CD14-positive monocyte (primary cell): Measurements from ENCODE around the gene CCDC116. TPM values are rescaled to one million over a fixed set of nuclear protein-coding genes. Genes with fewer than 3 reads are reported as not detected.
A peak's percentile ranks its signal among the peaks of the same experiment; 100 is the strongest.

Experiments
- DNase-seq, 3 donors: peaks; one replicate each; pipeline ENCODE4 v3.0.0-alpha.2; 2011 to 2022
- H2AFZ ChIP-seq: 2 replicates; pipeline ENCODE4 v1.6.0; 2012; ENCODE audit warnings: mild to moderate bottlenecking, low read depth, low read length, inconsistent platforms; ENCODE audit not compliant: insufficient read depth, poor library complexity, severe bottlenecking
- H3K27ac ChIP-seq, 2 donors: 1 replicate in 1 of 2; 2 replicates in 1 of 2; pipeline ENCODE4 v1.5.1; 2012 to 2013; ENCODE audit warnings: low read length in 2 of 2, control low read depth in 1 of 2, inconsistent platforms in 1 of 2, low read depth in 1 of 2, mild to moderate bottlenecking in 1 of 2
- H3K27me3 ChIP-seq, 2 donors: one replicate each; pipeline versions ENCODE4 v1.6.0 to v1.6.1; 2011 to 2013; ENCODE audit warnings: low read length in 2 of 2; ENCODE audit not compliant: control insufficient read depth in 2 of 2, insufficient read depth in 2 of 2
- H3K36me3 ChIP-seq, 2 donors: replicated peaks in 1 of 2; 1 replicate in 1 of 2; 2 replicates in 1 of 2; pipeline versions ENCODE4 v1.5.1 to v1.6.1; 2012 to 2013; ENCODE audit warnings: low read length in 2 of 2, control low read depth in 1 of 2, inconsistent platforms in 1 of 2, mild to moderate bottlenecking in 1 of 2; ENCODE audit not compliant: insufficient read depth in 2 of 2, control insufficient read depth in 1 of 2
- H3K4me1 ChIP-seq, 2 donors: 1 replicate in 1 of 2; 2 replicates in 1 of 2; pipeline versions ENCODE4 v1.5.1 to v1.6.1; 2012 to 2013; ENCODE audit warnings: low read length in 2 of 2, control low read depth in 1 of 2, inconsistent platforms in 1 of 2, mild to moderate bottlenecking in 1 of 2, moderate library complexity in 1 of 2; ENCODE audit not compliant: insufficient read depth in 2 of 2, control insufficient read depth in 1 of 2
- H3K4me2 ChIP-seq: replicated peaks from 2 replicates; pipeline ENCODE3; 2012; ENCODE audit warnings: low read length, moderate library complexity, mild to moderate bottlenecking; ENCODE audit not compliant: poor library complexity, severe bottlenecking; ENCODE audit errors: extremely low read depth
- H3K4me3 ChIP-seq, 3 experiments: fragments of 200-600 bp in 1 of 3; sonication (generic) in 1 of 3; replicated peaks in 1 of 3; 1 replicate in 2 of 3; 2 replicates in 1 of 3; pipeline ENCODE4 v1.5.1; 2011 to 2013; ENCODE audit warnings: low read length in 3 of 3, mild to moderate bottlenecking in 3 of 3, control low read depth in 2 of 3, low read depth in 2 of 3, inconsistent platforms in 1 of 3, moderate library complexity in 1 of 3
- H3K79me2 ChIP-seq: 2 replicates; pipeline ENCODE4 v1.6.0; 2012; ENCODE audit warnings: mild to moderate bottlenecking, control low read depth, inconsistent platforms, low read length, moderate library complexity; ENCODE audit not compliant: insufficient read depth
- H3K9ac ChIP-seq: 2 replicates; pipeline ENCODE4 v1.6.0; 2017; ENCODE audit warnings: low read length, mild to moderate bottlenecking; ENCODE audit not compliant: insufficient read depth, poor library complexity, severe bottlenecking
- H3K9me3 ChIP-seq, 2 donors: replicated peaks in 1 of 2; 1 replicate in 1 of 2; 2 replicates in 1 of 2; pipeline versions ENCODE4 v1.5.1 to v1.6.1; 2012 to 2013; ENCODE audit warnings: low read length in 2 of 2, control low read depth in 1 of 2; ENCODE audit not compliant: control insufficient read depth in 1 of 2, insufficient read depth in 1 of 2
- H4K20me1 ChIP-seq: 2 replicates; pipeline ENCODE4 v1.6.0; 2012; ENCODE audit warnings: mild to moderate bottlenecking, low read length, control low read depth, moderate library complexity; ENCODE audit not compliant: insufficient read depth
- H3K27ac Mint-ChIP-seq, 7 donors: one replicate each; pipeline ENCODE4 v1.8.0; 2020; ENCODE audit warnings: mild to moderate bottlenecking in 7 of 7, mixed read lengths in 7 of 7, moderate library complexity in 6 of 7, inconsistent platforms in 2 of 7
- H3K27me3 Mint-ChIP-seq, 3 donors: one replicate each; pipeline ENCODE4 v1.8.0; 2021 to 2022; ENCODE audit warnings: low read depth in 3 of 3, mild to moderate bottlenecking in 3 of 3, mixed read lengths in 3 of 3, moderate library complexity in 3 of 3, inconsistent platforms in 1 of 3
- H3K36me3 Mint-ChIP-seq, 2 donors: one replicate each; pipeline ENCODE4 v1.8.0; 2020; ENCODE audit warnings: mixed read lengths in 2 of 2, inconsistent platforms in 1 of 2, mild to moderate bottlenecking in 1 of 2
- H3K4me1 Mint-ChIP-seq: one replicate; pipeline ENCODE4 v1.8.0; 2020; ENCODE audit warnings: mild to moderate bottlenecking, mixed read lengths
- H3K4me3 Mint-ChIP-seq, 2 donors: one replicate each; pipeline ENCODE4 v1.8.0; 2020; ENCODE audit warnings: mild to moderate bottlenecking in 2 of 2, mixed read lengths in 2 of 2, moderate library complexity in 1 of 2
- H3K9me3 Mint-ChIP-seq, 7 donors: one replicate each; pipeline ENCODE4 v1.8.0; 2020 to 2022; ENCODE audit warnings: mixed read lengths in 7 of 7, mild to moderate bottlenecking in 6 of 7, moderate library complexity in 6 of 7, inconsistent platforms in 2 of 7
- CTCF ChIP-seq: fragments of 200-600 bp; IDR thresholded peaks from one replicate; pipeline ENCODE4 v1.8.0; 2022; ENCODE audit warnings: antibody characterized with exemption, mild to moderate bottlenecking
- WGBS: methylation state at CpG from one replicate; pipeline ENCODE4 v1.1.5; 2013; ENCODE audit warnings: missing lambda C conversion rate; ENCODE audit not compliant: insufficient coverage; 5-methylcytosine and 5-hydroxymethylcytosine counted together
- intact Hi-C, 2 donors: fragments of 100-400 bp; cut with micrococcal nuclease; formaldehyde crosslinking; loops; one replicate each; pipeline versions ENCODE4 v1.15.0 to v1.15.1; 2023
- polyA plus RNA-seq, 3 donors: library from polyadenylated mRNA; depleted of rRNA in 1 of 3; unstranded in 2 of 3; stranded (reverse) in 1 of 3; fragments of 300-500 nt in 2 of 3; fragments of >200 nt in 1 of 3; fragmentation: Illumina TruSeq in 2 of 3; gene quantifications; 1 replicate in 2 of 3; 2 replicates in 1 of 3; pipeline ENCODE4 v1.2.3, GENCODE V29; 2012 to 2021

Gene CCDC116
- polyA plus RNA-seq, 3 donors = 0.21 TPM; not detected in 2

- Mint-ChIP-seq H3K4me1 (no peaks in the 10 kb centered on the region), H3K9me3 (no peaks in the 10 kb centered on the region), H3K4me3 (no peak overlapping the region), H3K36me3 (peaks cover 69 to 87% of the 10 kb centered on the region in 2 donors), H3K27ac (no peak overlapping the region), H3K27me3 (no peaks in the 10 kb centered on the region)
- H2AFZ ChIP-seq = no peak overlapping the region
- H4K20me1 ChIP-seq = no peaks in the 10 kb centered on the region
- no peak overlapping the region for H3K9ac ChIP-seq
- H3K9me3 ChIP-seq = no peaks in the 10 kb centered on the region
- DNase-seq = no peak
- no peak overlapping the region for H3K4me3 ChIP-seq
- no peak for TF ChIP-seq CTCF
- no peaks in the 10 kb centered on the region for H3K79me2 ChIP-seq
- no peaks in the 10 kb centered on the region for H3K4me1 ChIP-seq
- no peak overlapping the region for H3K4me2 ChIP-seq
- intact Hi-C loops = no loop called here
- H3K27me3 ChIP-seq = no peaks in the 10 kb centered on the region
- H3K36me3 ChIP-seq = peaks cover 80 to 81% of the 10 kb centered on the region in 2 donors
- H3K27ac ChIP-seq = no peak overlapping the region
- 100% methylated on average over 7 of the region's 7 CpGs for WGBS
These were observed 50.8 kb downstream of the CCDC116 start for GRCh38 chr22:21683401-21683811.

GRCh38 chr22:21684492-21685163 is 52.1 kb downstream of the CCDC116 start:
- no peaks in the 10 kb centered on the region for H3K27me3 Mint-ChIP-seq
- Histone ChIP-seq H3K4me2 (no peak overlapping the region), H3K9ac (no peak overlapping the region), H4K20me1 (no peaks in the 10 kb centered on the region), H3K27ac (no peak overlapping the region), H3K27me3 (no peaks in the 10 kb centered on the region), H3K79me2 (no peaks in the 10 kb centered on the region), H2AFZ (no peak overlapping the region), H3K36me3 (peaks cover 86 to 90% of the 10 kb centered on the region in 2 donors), H3K9me3 (no peaks in the 10 kb centered on the region), H3K4me1 (no peaks in the 10 kb centered on the region), H3K4me3 (no peak overlapping the region)
- TF ChIP-seq CTCF = no peak
- intact Hi-C loops = no loop called here
- peaks cover 76 to 92% of the 10 kb centered on the region in 2 donors for H3K36me3 Mint-ChIP-seq
- DNase-seq = no peak
- no peaks in the 10 kb centered on the region for H3K4me1 Mint-ChIP-seq
- H3K27ac Mint-ChIP-seq = peak overlapping the region in 1 of 7 donors; percentile 6
- WGBS = 99% methylated on average over 17 of the region's 19 CpGs
- H3K4me3 Mint-ChIP-seq = no peak overlapping the region
- H3K9me3 Mint-ChIP-seq = no peaks in the 10 kb centered on the region
